ENCODE measurements around the gene B3GALT2. TPM values are rescaled to one million over a fixed set of nuclear protein-coding genes. Genes with fewer than 3 reads are reported as not detected.

The B3GALT2 gene
- total RNA-seq, 1 experiment from 2014 or later, result not detected

DNA sequence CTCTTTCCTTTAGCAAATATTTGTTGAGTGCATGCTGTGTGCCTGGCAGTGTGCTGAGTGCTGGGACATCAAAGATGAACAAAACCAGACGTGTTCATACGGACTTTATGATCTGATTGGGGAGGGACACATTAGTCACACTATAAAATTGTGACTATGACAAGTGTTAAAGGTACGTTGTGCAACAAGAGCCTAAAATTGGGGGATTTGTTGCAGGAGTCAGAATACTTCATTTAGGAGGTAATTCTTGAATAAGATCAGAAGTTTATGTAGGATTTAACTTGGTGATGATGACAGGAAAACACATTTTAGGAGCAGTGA is 29.6 kb downstream of the B3GALT2 start (continued):
- TF ChIP-seq ZNF532 (CRISPR knock-in tag; IDR thresholded peaks at IDR 0.05; ENCODE audit: borderline replicate concordance), result no peak

- no peak overlapping the region for H3K27ac Mint-ChIP-seq
- no peak for ATAC-seq
- POLR2A ChIA-PET, result no interaction called here
These were observed 30.1 kb downstream of the B3GALT2 start for GRCh38 chr1:193156117-193156821.

More at GRCh38 chr1:193156117-193156821, 30.1 kb downstream of the B3GALT2 start:
- Mint-ChIP-seq H3K4me1 (no peaks in the 10 kb centered on the region), H3K4me3 (no peak overlapping the region), H3K27me3 (ENCODE audit: low read depth) (no peaks in the 10 kb centered on the region), H3K9me3 (no peaks in the 10 kb centered on the region), H3K36me3 (peaks cover 14% of the 10 kb centered on the region)
- TF ChIP-seq KAT7 (CRISPR knock-in tag; IDR thresholded peaks at IDR 0.05; ENCODE audit: borderline replicate concordance) (no peak), NR1H2 (CRISPR knock-in tag; IDR thresholded peaks at IDR 0.05) (no peak), STAT6 (CRISPR knock-in tag; conservative IDR thresholded peaks at IDR 0.05; ENCODE audit: low read depth) (no peak), ZNF317 (CRISPR knock-in tag; IDR thresholded peaks at IDR 0.05; ENCODE audit: borderline replicate concordance, low read depth) (no peak), CBFB (CRISPR knock-in tag; IDR thresholded peaks at IDR 0.05; ENCODE audit: low read depth) (no peak), EMX1 (CRISPR knock-in tag; IDR thresholded peaks at IDR 0.05) (no peak), E2F1 (CRISPR knock-in tag; IDR thresholded peaks at IDR 0.05) (no peak), ZBTB21 (CRISPR knock-in tag; IDR thresholded peaks at IDR 0.05; ENCODE audit: borderline replicate concordance) (no peak)
- TF ChIP-seq, protein P1, sequence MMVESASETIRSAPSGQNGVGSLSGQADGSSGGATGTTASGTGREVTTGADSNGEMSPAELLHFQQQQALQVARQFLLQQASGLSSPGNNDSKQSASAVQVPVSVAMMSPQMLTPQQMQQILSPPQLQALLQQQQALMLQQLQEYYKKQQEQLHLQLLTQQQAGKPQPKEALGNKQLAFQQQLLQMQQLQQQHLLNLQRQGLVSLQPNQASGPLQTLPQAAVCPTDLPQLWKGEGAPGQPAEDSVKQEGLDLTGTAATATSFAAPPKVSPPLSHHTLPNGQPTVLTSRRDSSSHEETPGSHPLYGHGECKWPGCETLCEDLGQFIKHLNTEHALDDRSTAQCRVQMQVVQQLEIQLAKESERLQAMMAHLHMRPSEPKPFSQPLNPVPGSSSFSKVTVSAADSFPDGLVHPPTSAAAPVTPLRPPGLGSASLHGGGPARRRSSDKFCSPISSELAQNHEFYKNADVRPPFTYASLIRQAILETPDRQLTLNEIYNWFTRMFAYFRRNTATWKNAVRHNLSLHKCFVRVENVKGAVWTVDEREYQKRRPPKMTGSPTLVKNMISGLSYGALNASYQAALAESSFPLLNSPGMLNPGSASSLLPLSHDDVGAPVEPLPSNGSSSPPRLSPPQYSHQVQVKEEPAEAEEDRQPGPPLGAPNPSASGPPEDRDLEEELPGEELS (CRISPR knock-in tag; IDR thresholded peaks at IDR 0.05), result no peak
- TF ChIP-seq, protein P2, sequence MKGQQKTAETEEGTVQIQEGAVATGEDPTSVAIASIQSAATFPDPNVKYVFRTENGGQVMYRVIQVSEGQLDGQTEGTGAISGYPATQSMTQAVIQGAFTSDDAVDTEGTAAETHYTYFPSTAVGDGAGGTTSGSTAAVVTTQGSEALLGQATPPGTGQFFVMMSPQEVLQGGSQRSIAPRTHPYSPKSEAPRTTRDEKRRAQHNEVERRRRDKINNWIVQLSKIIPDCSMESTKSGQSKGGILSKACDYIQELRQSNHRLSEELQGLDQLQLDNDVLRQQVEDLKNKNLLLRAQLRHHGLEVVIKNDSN (CRISPR knock-in tag; IDR thresholded peaks at IDR 0.05), result no peak
- TF ChIP-seq, protein P3, sequence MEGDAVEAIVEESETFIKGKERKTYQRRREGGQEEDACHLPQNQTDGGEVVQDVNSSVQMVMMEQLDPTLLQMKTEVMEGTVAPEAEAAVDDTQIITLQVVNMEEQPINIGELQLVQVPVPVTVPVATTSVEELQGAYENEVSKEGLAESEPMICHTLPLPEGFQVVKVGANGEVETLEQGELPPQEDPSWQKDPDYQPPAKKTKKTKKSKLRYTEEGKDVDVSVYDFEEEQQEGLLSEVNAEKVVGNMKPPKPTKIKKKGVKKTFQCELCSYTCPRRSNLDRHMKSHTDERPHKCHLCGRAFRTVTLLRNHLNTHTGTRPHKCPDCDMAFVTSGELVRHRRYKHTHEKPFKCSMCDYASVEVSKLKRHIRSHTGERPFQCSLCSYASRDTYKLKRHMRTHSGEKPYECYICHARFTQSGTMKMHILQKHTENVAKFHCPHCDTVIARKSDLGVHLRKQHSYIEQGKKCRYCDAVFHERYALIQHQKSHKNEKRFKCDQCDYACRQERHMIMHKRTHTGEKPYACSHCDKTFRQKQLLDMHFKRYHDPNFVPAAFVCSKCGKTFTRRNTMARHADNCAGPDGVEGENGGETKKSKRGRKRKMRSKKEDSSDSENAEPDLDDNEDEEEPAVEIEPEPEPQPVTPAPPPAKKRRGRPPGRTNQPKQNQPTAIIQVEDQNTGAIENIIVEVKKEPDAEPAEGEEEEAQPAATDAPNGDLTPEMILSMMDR (IDR thresholded peaks at IDR 0.05), result no peak
- no peak for DNase-seq (ENCODE audit: low spot score)
- CTCF ChIA-PET, result no interaction called here
